A673 (cell line): ENCODE results near the gene SIGLEC6.

Source experiments
- CTCF ChIP-seq: fragments of 300-800, 200-600 bp; sonication (generic); conservative IDR thresholded peaks from 2 replicates; pipeline ENCODE4 v1.5.1; 2017; ENCODE audit warnings: low read depth, mild to moderate bottlenecking, antibody characterized with exemption, low read length, moderate library complexity, mixed read lengths
- EZH2 ChIP-seq: fragments of 200-600 bp; sonication (generic); IDR thresholded peaks from 2 replicates; pipeline ENCODE4 v1.6.1; 2017; ENCODE audit warnings: borderline replicate concordance, low read depth, mild to moderate bottlenecking, mixed read lengths, antibody characterized with exemption, low read length; ENCODE audit not compliant: poor library complexity, severe bottlenecking

GRCh38 chr19:51469629-51470028 is 61.8 kb downstream of the SIGLEC6 start:
- TF ChIP-seq EZH2, result no peak
- TF ChIP-seq CTCF, result no peak
